ENCODE results near the gene RGS7BP.
"Not testable (repeated sequence)": the region's sequence is repeated elsewhere in the genome, so short reads cannot be mapped to it uniquely, and the experiment has no call there.

Gene RGS7BP

DNA sequence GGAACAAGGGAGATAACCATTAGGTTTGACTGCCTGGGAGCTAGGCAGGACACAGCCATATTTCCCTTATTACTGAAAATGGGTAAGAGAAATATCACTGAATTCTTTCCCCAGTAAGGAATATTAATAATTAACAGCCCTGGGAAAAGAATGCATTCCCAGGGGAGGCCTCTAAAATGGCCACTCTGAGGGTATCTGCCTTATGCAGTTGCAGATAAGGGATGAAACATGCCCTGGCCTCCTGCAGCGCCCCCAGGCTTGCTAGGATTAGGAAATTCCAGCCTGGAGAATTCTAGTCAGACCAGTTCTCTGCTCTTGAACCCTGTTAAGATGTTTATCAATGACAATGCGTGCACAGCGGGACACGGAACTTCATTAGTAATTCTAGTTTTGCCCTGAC lies 52.8 kb downstream of the RGS7BP start:
- not testable (repeated sequence) for DNase-seq (ENCODE audit: low read depth in 2 of 2)

DNA sequence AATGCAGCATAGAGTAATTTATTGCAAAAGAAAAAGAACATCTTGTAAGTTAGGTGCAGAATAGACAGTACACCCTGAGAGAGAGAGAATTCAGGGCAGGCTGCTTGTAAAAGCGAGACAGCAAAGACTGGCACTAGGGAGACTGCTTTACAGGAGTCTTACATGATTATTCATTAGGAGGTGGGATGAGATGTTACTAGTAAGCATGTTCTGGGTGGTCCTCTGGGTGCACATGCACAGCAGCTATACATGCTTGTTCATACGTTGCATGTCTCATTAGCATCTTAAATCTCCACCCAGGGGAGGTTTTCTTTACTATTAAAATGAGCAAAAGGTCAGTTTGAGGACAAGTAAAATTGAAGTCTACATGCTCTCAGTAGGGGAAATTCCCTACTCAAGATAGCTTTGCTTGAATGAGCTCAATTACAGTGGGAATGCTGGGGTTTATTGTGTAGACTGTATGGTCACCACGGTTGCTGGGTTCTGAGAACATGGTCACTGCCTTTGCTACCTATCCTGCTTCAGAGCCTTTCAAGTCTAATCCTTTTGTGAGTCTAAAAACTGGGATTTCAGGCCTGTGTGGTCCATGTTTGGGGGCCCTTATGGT lies 60.6 kb downstream of the RGS7BP start:
- DNase-seq (ENCODE audit: low read depth in 2 of 2): no peak

DNA sequence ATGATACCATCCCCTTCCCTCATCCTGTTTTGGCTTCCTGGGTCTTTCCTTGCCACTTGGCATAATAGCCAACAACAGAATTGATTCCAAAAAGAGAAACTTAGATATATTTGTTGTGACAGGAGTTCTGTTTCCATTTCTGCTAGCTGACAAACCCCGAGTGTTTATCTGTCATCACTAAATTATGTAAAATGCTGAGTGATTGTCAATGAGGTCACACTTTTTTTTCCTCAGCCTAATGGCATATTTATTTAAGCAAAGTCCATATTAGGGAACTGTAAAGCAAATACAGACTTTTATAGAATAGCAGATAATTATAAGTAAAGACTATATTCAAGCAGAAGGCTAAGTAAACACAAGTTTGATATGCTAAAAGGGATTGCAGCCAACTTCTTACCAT lies 64.0 kb downstream of the RGS7BP start:
- no peak for DNase-seq (ENCODE audit: low read depth in 2 of 2)

- DNase-seq (ENCODE audit: low read depth in 2 of 2): no peak
Measured at GRCh38 chr5:64570395-64570996, 64.7 kb downstream of the RGS7BP start.

DNA sequence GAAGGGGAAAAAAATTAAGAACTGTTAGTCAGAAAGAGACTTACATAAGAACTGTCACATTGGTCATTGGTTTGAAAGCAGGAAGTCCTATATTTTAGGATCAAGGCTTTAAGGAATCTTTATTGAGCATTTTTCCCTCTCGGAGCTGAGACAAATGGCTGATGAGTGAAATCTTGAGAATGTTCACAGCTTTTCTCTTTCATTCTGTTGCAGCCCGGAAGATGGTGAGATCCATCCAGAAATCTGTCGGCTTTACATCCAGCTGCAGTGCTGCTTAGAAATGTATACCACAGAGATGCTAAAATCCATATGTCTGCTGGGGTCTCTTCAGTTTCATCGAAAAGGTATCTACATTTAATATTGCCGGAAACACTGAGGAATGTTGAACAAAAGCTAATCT lies 69.7 kb downstream of the RGS7BP start:
- DNase-seq (ENCODE audit: low read depth in 2 of 2): no peak

DNA sequence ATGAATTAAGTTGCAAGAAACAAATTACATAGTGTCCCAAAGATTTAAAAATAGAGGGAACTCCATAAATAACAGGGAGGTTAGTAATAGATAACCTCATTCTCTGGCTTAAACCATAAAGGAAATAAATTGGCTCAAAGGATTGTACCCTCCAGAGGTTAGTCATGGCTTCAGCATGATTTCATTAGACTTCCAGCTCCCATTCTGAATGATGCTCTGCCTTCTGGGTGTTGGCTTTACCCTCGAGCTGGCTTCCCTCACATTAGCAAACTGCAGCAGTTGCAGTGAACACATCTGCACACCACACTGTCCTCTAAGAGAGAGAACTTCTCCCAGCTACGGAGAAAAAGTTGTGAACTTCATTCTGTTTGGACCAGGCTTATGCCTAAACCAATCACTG lies 70.4 kb downstream of the RGS7BP start:
- DNase-seq (ENCODE audit: low read depth in 2 of 2): no peak

DNA sequence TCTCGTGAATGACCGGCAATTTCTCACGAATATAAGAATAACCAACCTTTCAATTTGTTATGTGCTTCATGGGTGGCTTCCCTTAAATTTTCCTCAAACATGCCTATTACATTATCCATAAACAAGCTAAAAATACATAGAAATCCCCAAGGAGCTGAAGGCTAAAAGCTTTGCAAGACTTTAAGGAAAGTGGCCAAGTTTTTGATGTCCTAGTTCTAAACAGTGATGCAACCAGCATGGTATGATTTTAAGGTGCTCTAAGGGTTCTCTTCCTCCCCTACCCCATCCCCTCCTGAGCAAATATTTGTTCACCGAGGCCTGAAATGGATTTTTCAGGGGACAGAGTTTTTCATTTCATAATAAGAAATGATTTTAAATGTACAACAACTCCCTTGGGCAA lies 79.8 kb downstream of the RGS7BP start:
- DNase-seq (ENCODE audit: low read depth in 2 of 2): no peak

GRCh38 chr5:64587370-64587769 lies 81.6 kb downstream of the RGS7BP start:
- DNase-seq (ENCODE audit: low read depth in 2 of 2): no peak

DNA sequence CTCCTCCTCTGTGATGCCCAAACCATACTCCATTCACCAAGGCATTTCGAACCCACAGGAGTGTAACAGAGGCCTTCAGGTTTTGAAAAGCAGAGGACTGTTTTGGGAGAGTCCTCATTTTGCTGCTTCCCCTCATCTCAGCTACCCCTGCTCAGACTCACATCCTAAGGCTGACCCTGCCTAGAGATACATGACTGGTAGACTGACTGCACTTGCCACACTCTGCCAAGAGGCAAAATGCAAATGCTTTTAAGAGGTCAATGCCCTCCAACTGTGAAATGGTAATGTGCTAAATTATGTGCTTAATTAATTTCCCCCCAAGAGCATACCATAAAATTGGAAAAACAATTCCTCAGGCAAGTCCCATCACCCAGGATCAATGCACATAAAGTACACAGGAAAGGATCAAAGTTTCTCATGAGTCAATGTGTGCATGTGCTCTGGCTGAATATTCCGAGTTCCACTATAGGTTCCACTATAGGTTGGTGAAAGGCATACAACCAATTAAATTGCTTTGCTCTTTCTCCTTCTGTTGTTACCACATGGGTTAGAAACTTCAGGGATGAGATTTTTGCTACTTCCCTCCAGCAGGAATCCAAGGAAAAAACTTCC lies 87.0 kb downstream of the RGS7BP start:
- DNase-seq (ENCODE audit: low read depth in 2 of 2): no peak

GRCh38 chr5:64594025-64594424 lies 88.2 kb downstream of the RGS7BP start:
- no peak for DNase-seq (ENCODE audit: low read depth in 2 of 2)

DNA sequence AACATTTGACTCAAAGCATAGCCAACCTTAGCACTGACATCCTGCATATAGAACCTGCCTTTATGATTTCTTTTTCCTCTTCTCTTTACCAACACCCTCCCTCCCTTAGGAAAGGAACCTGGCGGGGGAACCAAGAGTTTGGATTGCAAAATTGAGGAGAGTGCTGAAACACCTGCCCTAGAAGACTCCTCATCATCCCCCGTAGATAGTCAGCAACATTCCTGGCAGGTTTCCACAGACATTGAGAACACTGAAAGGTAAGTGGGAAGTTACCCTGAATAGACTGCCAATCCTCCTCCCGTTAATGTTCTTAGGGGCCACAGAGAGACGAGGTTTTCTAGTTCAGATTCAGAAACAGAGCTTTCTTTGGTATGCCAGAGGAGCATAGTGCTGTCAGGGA lies 88.8 kb downstream of the RGS7BP start:
- DNase-seq (ENCODE audit: low read depth in 2 of 2): no peak

DNA sequence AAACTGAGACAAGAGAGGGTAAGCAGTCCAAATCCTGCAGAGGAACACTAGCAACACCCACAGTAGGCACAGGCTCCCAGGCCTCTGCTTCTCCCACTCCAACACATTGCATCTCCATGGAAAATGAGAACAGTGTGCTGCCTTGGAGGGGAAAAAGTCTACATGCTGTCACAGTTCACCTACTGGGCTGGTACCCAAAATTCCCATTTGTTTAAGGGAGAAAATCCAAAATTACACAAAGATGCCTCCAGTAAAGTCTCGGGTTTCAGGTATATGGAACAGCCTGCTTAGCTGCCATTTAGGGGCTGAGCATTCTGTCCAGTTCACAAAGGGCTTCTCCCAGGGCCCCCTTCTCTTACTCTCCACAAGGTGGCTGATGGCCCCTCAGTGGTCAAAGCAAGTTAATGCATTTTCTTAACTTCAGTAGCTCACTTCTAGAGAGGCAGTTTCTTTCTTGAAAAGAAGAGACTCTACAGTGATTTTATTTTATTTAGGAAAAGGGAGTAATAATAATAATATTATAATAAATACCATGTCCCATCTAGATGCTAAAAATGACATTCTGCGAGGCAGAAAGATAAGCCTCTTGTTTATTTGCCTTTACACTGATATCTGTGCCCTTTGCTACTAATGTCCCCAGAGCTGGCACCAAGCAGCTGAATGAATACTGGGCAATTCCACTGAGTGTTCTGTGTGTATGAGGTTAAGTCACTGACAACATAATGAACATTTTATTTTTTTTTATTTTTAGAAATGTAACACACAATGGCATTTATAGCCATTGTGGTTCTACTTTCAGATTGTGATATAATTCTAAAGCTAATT lies 89.4 kb downstream of the RGS7BP start:
- DNase-seq (ENCODE audit: low read depth in 2 of 2): no peak

GRCh38 chr5:64599226-64599625 lies 93.4 kb downstream of the RGS7BP start:
- no peak for DNase-seq (ENCODE audit: low read depth in 2 of 2)

- DNase-seq (ENCODE audit: low read depth in 2 of 2): no peak
Measured at GRCh38 chr5:64603676-64604075, 97.9 kb downstream of the RGS7BP start.

DNA sequence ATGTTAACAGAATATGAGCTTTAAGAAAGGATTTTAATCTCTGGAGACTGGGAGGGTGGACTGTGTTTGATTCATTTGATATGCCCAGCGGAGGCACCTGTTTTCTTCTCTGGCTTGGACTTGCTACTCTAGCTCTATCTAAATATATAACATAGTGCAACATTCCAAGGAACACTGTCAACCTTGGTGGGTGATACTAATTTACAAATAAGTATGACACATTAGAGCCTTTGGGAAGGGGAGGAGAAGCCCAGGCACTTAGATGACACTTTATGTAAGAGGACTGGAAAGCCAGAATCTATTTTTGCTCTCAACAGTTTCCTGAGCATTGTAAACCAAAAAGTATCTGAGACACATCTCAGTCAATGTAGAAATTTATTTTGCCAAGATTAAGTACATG lies 101.1 kb downstream of the RGS7BP start:
- no peak for DNase-seq (ENCODE audit: low read depth in 2 of 2)

GRCh38 chr5:64612344-64612961 lies 106.6 kb downstream of the RGS7BP start:
- DNase-seq (ENCODE audit: low read depth in 2 of 2): no peak

- no peak for DNase-seq (ENCODE audit: low read depth in 2 of 2)
Measured at GRCh38 chr5:64615895-64616294, 110.1 kb downstream of the RGS7BP start.

DNA sequence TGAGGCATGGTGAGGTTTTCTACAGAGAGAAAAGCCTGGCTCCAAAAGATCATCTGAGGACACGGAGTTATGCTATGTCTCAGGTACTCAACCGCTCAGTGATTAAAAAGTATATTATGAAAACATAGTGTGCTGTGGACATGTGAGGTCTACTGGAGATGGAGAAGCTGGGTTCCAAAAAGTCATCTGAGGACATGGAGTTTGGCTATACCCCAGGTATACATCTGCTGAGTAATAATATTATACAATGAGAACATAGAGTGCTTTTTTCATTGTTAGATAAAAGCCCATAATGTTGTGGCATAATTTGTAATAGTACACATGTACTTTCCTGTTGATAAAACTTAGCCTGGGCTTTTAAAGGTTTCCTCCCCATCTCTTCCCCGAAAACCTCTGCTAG lies 113.8 kb downstream of the RGS7BP start:
- no peak for DNase-seq (ENCODE audit: low read depth in 2 of 2)

- no peak for DNase-seq (ENCODE audit: low read depth in 2 of 2)
Measured at GRCh38 chr5:64622991-64623390, 117.2 kb downstream of the RGS7BP start.

- DNase-seq (ENCODE audit: low read depth in 2 of 2): no peak
Measured at GRCh38 chr5:64625678-64626077, 119.9 kb downstream of the RGS7BP start.

- no peak for DNase-seq (ENCODE audit: low read depth in 2 of 2)
Measured at GRCh38 chr5:64628901-64629300, 123.1 kb downstream of the RGS7BP start.

- no peak for DNase-seq (ENCODE audit: low read depth in 2 of 2)
Measured at GRCh38 chr5:64629841-64630240, 124.0 kb downstream of the RGS7BP start.

All from stimulated activated CD8-positive, alpha-beta memory T cell treated with anti-CD3 and anti-CD28 coated beads, Interleukin-2, amount 100 ng/mL, for 48 hours (primary cell).